A673 (cell line): Measurements from ENCODE around the gene SUMO3. TPM values are rescaled to one million over a fixed set of nuclear protein-coding genes. Genes with fewer than 3 reads are reported as not detected.
"Not testable (repeated sequence)": the region's sequence is repeated elsewhere in the genome, so short reads cannot be mapped to it uniquely, and the experiment has no call there.

ENCODE experiments used
- BruUV-seq: library from RNA; stranded (reverse); fragments of 400-500 nt; replicated peaks from 2 replicates; lab custom pipeline; 2021; lab: Mats Ljungman, UMichigan
- CTCF ChIA-PET: fragments of 300-600 bp; sonication (Branson Sonifier 250); formaldehyde crosslinking; loops from one replicate; lab custom pipeline; 2022; ENCODE audit warnings: antibody characterized with exemption; lab: Charles Lee
- POLR2A ChIA-PET: fragments of 300-600 bp; sonication (Branson Sonifier 250); formaldehyde crosslinking; loops from one replicate; lab custom pipeline; 2022; ENCODE audit warnings: antibody characterized with exemption; ENCODE audit not compliant: low non-redundant PET; lab: Charles Lee
- DNase-seq: peaks from one replicate; pipeline ENCODE4 v3.0.0-alpha.2; 2015; ENCODE audit warnings: low spot score
- H3K27ac ChIP-seq: fragments of 200-600 bp; sonication (generic); 2 replicates; pipeline ENCODE4 v1.5.1; 2016; ENCODE audit warnings: mixed run types, low read depth, mild to moderate bottlenecking, mixed read lengths, antibody characterized with exemption, low read length; ENCODE audit not compliant: poor library complexity, severe bottlenecking
- H3K27me3 ChIP-seq: fragments of 200-600 bp; sonication (generic); replicated peaks from 2 replicates; pipeline ENCODE4 v1.6.1; 2017; ENCODE audit warnings: mixed run types, low read depth, mild to moderate bottlenecking, mixed read lengths, antibody characterized with exemption, low read length; ENCODE audit not compliant: insufficient read depth, poor library complexity
- H3K36me3 ChIP-seq: fragments of 200-600 bp; sonication (generic); 2 replicates; pipeline ENCODE4 v1.6.1; 2016; ENCODE audit warnings: mixed run types, mild to moderate bottlenecking, mixed read lengths, antibody characterized with exemption, low read length; ENCODE audit not compliant: insufficient read depth, poor library complexity, severe bottlenecking
- H3K4me1 ChIP-seq: fragments of 200-600 bp; sonication (generic); 2 replicates; pipeline ENCODE4 v1.6.1; 2017; ENCODE audit warnings: mixed run types, mild to moderate bottlenecking, mixed read lengths, antibody characterized with exemption, low read length; ENCODE audit not compliant: insufficient read depth, poor library complexity, severe bottlenecking
- H3K4me3 ChIP-seq: fragments of 200-600 bp; sonication (generic); 2 replicates; pipeline ENCODE4 v1.5.1; 2016; ENCODE audit warnings: low read depth, mixed run types, mild to moderate bottlenecking, mixed read lengths, low read length; ENCODE audit not compliant: poor library complexity, severe bottlenecking
- H3K9me3 ChIP-seq: fragments of 200-600 bp; sonication (generic); 2 replicates; pipeline ENCODE4 v1.6.1; 2016; ENCODE audit warnings: mixed run types, low read depth, mild to moderate bottlenecking, mixed read lengths, antibody characterized with exemption, low read length; ENCODE audit not compliant: poor library complexity, severe bottlenecking
- EZH2 ChIP-seq: fragments of 200-600 bp; sonication (generic); IDR thresholded peaks from 2 replicates; pipeline ENCODE4 v1.6.1; 2017; ENCODE audit warnings: borderline replicate concordance, low read depth, mild to moderate bottlenecking, mixed read lengths, antibody characterized with exemption, low read length; ENCODE audit not compliant: poor library complexity, severe bottlenecking
- intact Hi-C: fragments of 100-400 bp; cut with micrococcal nuclease; formaldehyde crosslinking; loops from one replicate; pipeline ENCODE4 v1.10.0; 2022; ENCODE audit not compliant: unreplicated experiment
- total RNA-seq: library from RNA; stranded (reverse); gene quantifications from 2 replicates; pipeline ENCODE4 v1.2.3, GENCODE V29; 2021
- TF ChIP-seq, protein P1 (sequence below): fragments of 300-800, 200-600 bp; sonication (generic); conservative IDR thresholded peaks from 2 replicates; pipeline ENCODE4 v1.5.1; 2017; ENCODE audit warnings: low read depth, mild to moderate bottlenecking, antibody characterized with exemption, low read length, moderate library complexity, mixed read lengths

The SUMO3 gene
- total RNA-seq, 1 experiment from 2014 or later, result 132 TPM

GRCh38 chr21:44833663-44834062, 15.8 kb upstream of the SUMO3 start:
- H3K4me1 ChIP-seq, result no peaks in the 10 kb centered on the region
- no TSS peak for BruUV-seq
- no peak overlapping the region for H3K27ac ChIP-seq
- H3K36me3 ChIP-seq, result no peaks in the 10 kb centered on the region
- ChIA-PET CTCF (no interaction called here), POLR2A (no interaction called here)
- no peak for TF ChIP-seq EZH2
- TF ChIP-seq, protein P1, sequence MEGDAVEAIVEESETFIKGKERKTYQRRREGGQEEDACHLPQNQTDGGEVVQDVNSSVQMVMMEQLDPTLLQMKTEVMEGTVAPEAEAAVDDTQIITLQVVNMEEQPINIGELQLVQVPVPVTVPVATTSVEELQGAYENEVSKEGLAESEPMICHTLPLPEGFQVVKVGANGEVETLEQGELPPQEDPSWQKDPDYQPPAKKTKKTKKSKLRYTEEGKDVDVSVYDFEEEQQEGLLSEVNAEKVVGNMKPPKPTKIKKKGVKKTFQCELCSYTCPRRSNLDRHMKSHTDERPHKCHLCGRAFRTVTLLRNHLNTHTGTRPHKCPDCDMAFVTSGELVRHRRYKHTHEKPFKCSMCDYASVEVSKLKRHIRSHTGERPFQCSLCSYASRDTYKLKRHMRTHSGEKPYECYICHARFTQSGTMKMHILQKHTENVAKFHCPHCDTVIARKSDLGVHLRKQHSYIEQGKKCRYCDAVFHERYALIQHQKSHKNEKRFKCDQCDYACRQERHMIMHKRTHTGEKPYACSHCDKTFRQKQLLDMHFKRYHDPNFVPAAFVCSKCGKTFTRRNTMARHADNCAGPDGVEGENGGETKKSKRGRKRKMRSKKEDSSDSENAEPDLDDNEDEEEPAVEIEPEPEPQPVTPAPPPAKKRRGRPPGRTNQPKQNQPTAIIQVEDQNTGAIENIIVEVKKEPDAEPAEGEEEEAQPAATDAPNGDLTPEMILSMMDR, result no peak
- DNase-seq, result no peak
- no peaks in the 10 kb centered on the region for H3K27me3 ChIP-seq
- intact Hi-C loops, result no loop called here
- peaks cover 10% of the 10 kb centered on the region for H3K9me3 ChIP-seq
- H3K4me3 ChIP-seq, result no peak overlapping the region

DNA sequence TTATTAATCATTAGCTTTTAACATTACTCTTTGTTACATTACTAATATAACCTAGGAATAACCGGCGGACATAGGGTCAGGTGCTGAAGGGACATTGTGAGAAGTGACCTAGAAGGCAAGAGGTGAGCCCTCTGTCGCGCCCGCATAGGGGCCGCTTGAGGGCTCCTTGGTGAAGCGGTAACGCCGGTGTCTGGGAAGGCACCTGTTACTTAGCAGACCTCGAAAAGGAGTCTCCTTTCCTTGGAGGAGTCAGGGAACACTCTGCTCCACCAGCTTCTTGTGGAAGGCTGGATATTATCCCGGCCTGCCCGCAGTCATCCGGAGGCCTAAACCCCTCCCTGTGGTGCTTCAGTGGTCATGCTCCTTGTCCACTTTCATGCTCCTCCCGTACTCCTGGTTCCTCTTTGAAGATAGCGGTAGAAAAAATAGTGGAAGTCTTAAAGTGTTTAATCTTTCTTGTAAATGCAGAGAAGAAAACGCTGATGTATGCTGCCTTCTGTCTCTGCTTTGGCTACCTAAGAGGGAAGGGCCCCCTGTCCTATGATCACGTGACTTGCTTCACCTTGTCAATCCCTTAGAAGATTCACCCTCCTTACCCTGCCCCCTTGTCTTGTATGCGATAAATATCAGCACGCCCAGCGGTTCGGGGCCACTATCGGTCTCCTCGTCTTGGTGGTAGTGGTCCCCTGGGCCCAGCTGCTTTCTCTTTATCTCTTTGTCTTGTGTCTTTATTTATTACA, 14.8 kb upstream of the SUMO3 start:
- H3K27ac ChIP-seq, H3K27me3 ChIP-seq, intact Hi-C loops, H3K4me1 ChIP-seq, POLR2A ChIA-PET, DNase-seq, H3K4me3 ChIP-seq, BruUV-seq, CTCF ChIA-PET, H3K36me3 ChIP-seq: not testable (repeated sequence)
- peaks cover 15% of the 10 kb centered on the region for H3K9me3 ChIP-seq

GRCh38 chr21:44831227-44831860, 13.5 kb upstream of the SUMO3 start:
- TF ChIP-seq, protein P1, result no peak
- no peak for TF ChIP-seq EZH2
- intact Hi-C loops, result no loop called here
- H3K4me3 ChIP-seq, result no peak overlapping the region
- no peaks in the 10 kb centered on the region for H3K36me3 ChIP-seq
- H3K9me3 ChIP-seq, result peaks cover 15% of the 10 kb centered on the region
- ChIA-PET POLR2A (no interaction called here), CTCF (no interaction called here)
- no peak overlapping the region for H3K27ac ChIP-seq
- H3K4me1 ChIP-seq, result no peaks in the 10 kb centered on the region
- no TSS peak for BruUV-seq
- H3K27me3 ChIP-seq, result no peaks in the 10 kb centered on the region
- no peak for DNase-seq
